HG02623 (cell line): Measurements from ENCODE around the gene TXNDC5.
"Not testable (repeated sequence)": the region's sequence is repeated elsewhere in the genome, so short reads cannot be mapped to it uniquely, and the experiment has no call there.

Source experiments
- ATAC-seq: cut with Tn5 transposase; IDR thresholded peaks from one replicate; pipeline ENCODE4 v1.9.1; 2021; ENCODE audit warnings: moderate library complexity; ENCODE audit not compliant: unreplicated experiment

TXNDC5 gene

GRCh38 chr6:7914991-7915789 is 4.6 kb upstream of the TXNDC5 start:
- no peak for ATAC-seq

GRCh38 chr6:7914311-7914710 is 3.7 kb upstream of the TXNDC5 start:
- no peak for ATAC-seq

GRCh38 chr6:7912736-7913517 is 2.3 kb upstream of the TXNDC5 start:
- ATAC-seq, result no peak

GRCh38 chr6:7912024-7912423 is 1.4 kb upstream of the TXNDC5 start:
- ATAC-seq, result no peak

GRCh38 chr6:7911345-7911725 is 747 bp upstream of the TXNDC5 start:
- ATAC-seq, result no peak

- peak; percentile 9 for ATAC-seq
Measured at GRCh38 chr6:7910298-7910653, 312 bp downstream of the TXNDC5 start.

- peak; percentile 29 for ATAC-seq
Measured at GRCh38 chr6:7909323-7910276, 988 bp downstream of the TXNDC5 start.

GRCh38 chr6:7907159-7907558 is 3.4 kb downstream of the TXNDC5 start:
- ATAC-seq, result no peak

- no peak for ATAC-seq
Measured at GRCh38 chr6:7906741-7907140, 3.8 kb downstream of the TXNDC5 start.

- no peak for ATAC-seq
Measured at GRCh38 chr6:7905416-7905815, 5.2 kb downstream of the TXNDC5 start.

- ATAC-seq, result no peak
Measured at GRCh38 chr6:7904654-7905319, 5.8 kb downstream of the TXNDC5 start.

GRCh38 chr6:7903673-7904072 is 6.9 kb downstream of the TXNDC5 start:
- no peak for ATAC-seq

GRCh38 chr6:7902867-7903266 is 7.7 kb downstream of the TXNDC5 start:
- ATAC-seq, result no peak

- ATAC-seq, result no peak
Measured at GRCh38 chr6:7902221-7902620, 8.4 kb downstream of the TXNDC5 start.

GRCh38 chr6:7901780-7902179 is 8.8 kb downstream of the TXNDC5 start:
- ATAC-seq, result no peak

GRCh38 chr6:7901056-7901455 is 9.5 kb downstream of the TXNDC5 start:
- no peak for ATAC-seq

- ATAC-seq, result no peak
Measured at GRCh38 chr6:7900621-7901020, 10.0 kb downstream of the TXNDC5 start.

- no peak for ATAC-seq
Measured at GRCh38 chr6:7899889-7900213, 10.7 kb downstream of the TXNDC5 start.

GRCh38 chr6:7899101-7899888 is 11.3 kb downstream of the TXNDC5 start:
- ATAC-seq, result no peak

GRCh38 chr6:7898193-7898586 is 12.4 kb downstream of the TXNDC5 start:
- ATAC-seq, result not testable (repeated sequence)
